Measurements from ENCODE around the gene TRERF1.

TRERF1 gene

GRCh38 chr6:42407379-42407778, 44.3 kb downstream of the TRERF1 start:
- no peak overlapping the region for H3K4me3 ChIP-seq (ENCODE audit: low read depth, low read length)
- H3K36me3 ChIP-seq (ENCODE audit: control insufficient read depth in 2 of 2, insufficient read depth in 1 of 2, low read length in 2 of 2), result no peaks in the 10 kb centered on the region
- ChIA-PET POLR2A (interaction anchor here (0.5 to 1.0 kb wide), 2 partner anchors 24 to 49 kb away, joined by 4 to 5 read pairs; no protein-coding TSS in a partner anchor), CTCF (interaction anchor here (1.5 kb wide), 1 partner anchor 140 kb away, joined by 9 read pairs; no protein-coding TSS in a partner anchor)
- no peak for TF ChIP-seq AEBP2 (tag by site-specific recombination; IDR thresholded peaks at IDR 0.05; ENCODE audit: borderline replicate concordance)
- no peak for TF ChIP-seq SCRT1 (tag by site-specific recombination; IDR thresholded peaks at IDR 0.05; ENCODE audit: borderline replicate concordance)
- no peak for TF ChIP-seq ZNF114 (tag by site-specific recombination; IDR thresholded peaks at IDR 0.05)
- H3K4me1 ChIP-seq (ENCODE audit: control insufficient read depth, insufficient read depth, low read length), result peaks cover 6% of the 10 kb centered on the region; the same call in 1 of the 2 replicates
- no peaks in the 10 kb centered on the region for H3K9me3 ChIP-seq (ENCODE audit: control insufficient read depth, insufficient read depth, low read depth, low read length)
- H3K27ac ChIP-seq (ENCODE audit: extremely low read depth, low read depth, low read length), result no peak overlapping the region

- Histone ChIP-seq H3K27ac (ENCODE audit: extremely low read depth, low read depth, low read length) (no peak overlapping the region), H3K36me3 (ENCODE audit: control insufficient read depth in 2 of 2, insufficient read depth in 1 of 2, low read length in 2 of 2) (no peaks in the 10 kb centered on the region), H3K9me3 (ENCODE audit: control insufficient read depth, insufficient read depth, low read depth, low read length) (no peaks in the 10 kb centered on the region), H3K4me1 (ENCODE audit: control insufficient read depth, insufficient read depth, low read length) (peaks cover 6% of the 10 kb centered on the region; the same call in 1 of the 2 replicates), H3K4me3 (ENCODE audit: low read depth, low read length) (no peak overlapping the region)
- CTCF ChIA-PET, result interaction anchor here (0.6 to 1.5 kb wide), 2 partner anchors 141 to 1003 kb away, joined by 4 to 9 read pairs; no protein-coding TSS in a partner anchor
- POLR2A ChIA-PET, result interaction anchor here (1.0 kb wide), 1 partner anchor 24 kb away, joined by 4 read pairs; no protein-coding TSS in a partner anchor
- TF ChIP-seq YY2 (tag by site-specific recombination; IDR thresholded peaks at IDR 0.05), result no peak
- TF ChIP-seq ZNF76 (tag by site-specific recombination; IDR thresholded peaks at IDR 0.05; ENCODE audit: borderline replicate concordance, low read depth), result no peak
- 0 out of 2 replicates have a peak, but pooled peaks have one; percentile 48 for TF ChIP-seq MZF1 (tag by site-specific recombination; IDR thresholded peaks at IDR 0.05; ENCODE audit: borderline replicate concordance)
These were observed 45.1 kb downstream of the TRERF1 start for GRCh38 chr6:42406306-42407280.

GRCh38 chr6:42405021-42405420, 46.7 kb downstream of the TRERF1 start:
- Histone ChIP-seq H3K4me1 (ENCODE audit: control insufficient read depth, insufficient read depth, low read length) (peaks cover 6% of the 10 kb centered on the region; the same call in 1 of the 2 replicates), H3K9me3 (ENCODE audit: control insufficient read depth, insufficient read depth, low read depth, low read length) (no peaks in the 10 kb centered on the region), H3K27ac (ENCODE audit: extremely low read depth, low read depth, low read length) (no peak overlapping the region)

More at GRCh38 chr6:42405021-42405420, 46.7 kb downstream of the TRERF1 start:
- Histone ChIP-seq H3K36me3 (ENCODE audit: control insufficient read depth in 2 of 2, insufficient read depth in 1 of 2, low read length in 2 of 2) (no peaks in the 10 kb centered on the region), H3K4me3 (ENCODE audit: low read depth, low read length) (no peak overlapping the region)
- TF ChIP-seq PRDM1 (tag by site-specific recombination; IDR thresholded peaks at IDR 0.05) (no peak), ZNF202 (tag by site-specific recombination; IDR thresholded peaks at IDR 0.05; ENCODE audit: borderline replicate concordance) (no peak), ZNF280D (tag by site-specific recombination; IDR thresholded peaks at IDR 0.05) (no peak), ZNF555 (tag by site-specific recombination; conservative IDR thresholded peaks at IDR 0.05) (no peak), KLF16 (tag by site-specific recombination; IDR thresholded peaks at IDR 0.05) (no peak)
- ChIA-PET POLR2A (interaction anchor here (1.2 kb wide), 1 partner anchor 14 kb away, joined by 3 read pairs; no protein-coding TSS in a partner anchor), CTCF (interaction anchor here (0.6 to 1.2 kb wide), 4 partner anchors 95 to 190 kb away, joined by 3 to 4 read pairs (median 3); no protein-coding TSS in a partner anchor)
